HCT116 (cell line): Measurements from ENCODE around the gene PSMG3. TPM values are rescaled to one million over a fixed set of nuclear protein-coding genes. Genes with fewer than 3 reads are reported as not detected.

ENCODE experiments used
- ATAC-seq: fragments of 200-7000 bp; cut with Tn5 transposase; 2 replicates; pipeline ENCODE4 v1.9.1; 2020; ENCODE audit warnings: mild to moderate bottlenecking, moderate library complexity
- BruUV-seq: library from RNA; stranded (reverse); fragments of 400-500 nt; replicated peaks from 2 replicates; lab custom pipeline; 2021; lab: Mats Ljungman, UMichigan
- CTCF ChIA-PET: fragments of 300-600 bp; sonication (Branson Sonifier 250); formaldehyde crosslinking; loops from one replicate; lab custom pipeline; 2021; ENCODE audit warnings: antibody characterized with exemption; lab: Charles Lee
- POLR2A ChIA-PET: fragments of 300-600, 350-600 bp; sonication (Branson Sonifier 250); formaldehyde crosslinking; loops from one replicate; lab custom pipeline; 2021; ENCODE audit warnings: antibody characterized with exemption; lab: Charles Lee
- RAD21 ChIA-PET, 2 experiments: fragments of 300-600 bp; sonication (Branson Sonifier 250); formaldehyde crosslinking; loops; one replicate each; lab custom pipeline; 2023; ENCODE audit warnings: low total read pairs in 2 of 2; ENCODE audit not compliant: uncharacterized antibody in 2 of 2, unreplicated experiment in 2 of 2, low non-redundant PET in 1 of 2; lab: Charles Lee
- DNase-seq: peaks from one replicate; pipeline ENCODE4 v3.0.0-alpha.2; 2010; ENCODE audit warnings: low read depth, low spot score
- H2AFZ ChIP-seq: fragments of 200-600 bp; shearing (Covaris generic), sonication (generic); 2 replicates; pipeline ENCODE4 v1.6.1; 2017; ENCODE audit warnings: low read depth, mixed run types, mixed read lengths, antibody characterized with exemption, low read length; ENCODE audit not compliant: poor library complexity, severe bottlenecking
- H3K27ac ChIP-seq: 2 replicates; pipeline ENCODE4 v1.5.1; 2012; ENCODE audit warnings: low read depth, low read length
- H3K27me3 ChIP-seq: fragments of 200-600 bp; sonication (generic); 2 replicates; pipeline ENCODE4 v1.6.1; 2016; ENCODE audit warnings: mixed run types, low read length, mixed read lengths; ENCODE audit not compliant: insufficient read depth
- H3K36me3 ChIP-seq, 2 experiments: fragments of 200-500 bp in 1 of 2; fragments of 200-600 bp in 1 of 2; sonication (Bioruptor generic) in 1 of 2; sonication (generic) in 1 of 2; 2 replicates each; pipeline versions ENCODE4 v1.5.1 to v1.6.1; 2014 to 2016; ENCODE audit warnings: low read length in 2 of 2, inconsistent platforms in 1 of 2, mixed read lengths in 1 of 2, mixed run types in 1 of 2; ENCODE audit not compliant: insufficient read depth in 2 of 2, control insufficient read depth in 1 of 2
- H3K4me1 ChIP-seq, 2 experiments: fragments of 200-600 bp in 1 of 2; sonication (generic) in 1 of 2; 2 replicates each; pipeline versions ENCODE4 v1.5.1 to v1.6.1; 2012 to 2017; ENCODE audit warnings: low read length in 2 of 2, inconsistent platforms in 1 of 2, mild to moderate bottlenecking in 1 of 2, mixed read lengths in 1 of 2, mixed run types in 1 of 2, moderate library complexity in 1 of 2; ENCODE audit not compliant: insufficient read depth in 2 of 2, control insufficient read depth in 1 of 2
- H3K4me2 ChIP-seq: fragments of 200-600 bp; sonication (generic); 2 replicates; pipeline ENCODE4 v1.6.1; 2017; ENCODE audit warnings: mixed run types, low read length, mixed read lengths
- H3K4me3 ChIP-seq, 2 experiments: fragments of 200-600 bp in 1 of 2; sonication (generic) in 1 of 2; replicated peaks in 1 of 2; 2 replicates each; pipeline ENCODE4 v1.5.1; 2011 to 2016; ENCODE audit warnings: low read length in 2 of 2, control low read depth in 1 of 2, low read depth in 1 of 2, mild to moderate bottlenecking in 1 of 2, mixed read lengths in 1 of 2, mixed run types in 1 of 2
- H3K79me2 ChIP-seq: fragments of 200-600 bp; sonication (generic); 2 replicates; pipeline ENCODE4 v1.6.1; 2017; ENCODE audit warnings: mild to moderate bottlenecking, mixed run types, low read length, moderate library complexity, mixed read lengths; ENCODE audit not compliant: insufficient read depth
- H3K9ac ChIP-seq: fragments of 200-600 bp; sonication (generic); 2 replicates; pipeline ENCODE4 v1.6.1; 2016; ENCODE audit warnings: low read length, mixed read lengths
- H3K9me2 ChIP-seq: fragments of 200-600 bp; sonication (generic), shearing (Covaris generic); 2 replicates; pipeline ENCODE4 v1.6.1; 2017; ENCODE audit warnings: mixed run types, mild to moderate bottlenecking, moderate library complexity; ENCODE audit not compliant: insufficient read depth
- H3K9me3 ChIP-seq, 2 experiments: fragments of 200-500 bp in 1 of 2; fragments of 200-600 bp in 1 of 2; sonication (Bioruptor generic) in 1 of 2; sonication (generic) in 1 of 2; 2 replicates each; pipeline ENCODE4 v1.6.1; 2014 to 2017; ENCODE audit warnings: low read length in 2 of 2, mixed read lengths in 2 of 2, inconsistent platforms in 1 of 2, low read depth in 1 of 2, mild to moderate bottlenecking in 1 of 2, mixed run types in 1 of 2, moderate library complexity in 1 of 2; ENCODE audit not compliant: control insufficient read depth in 1 of 2, insufficient read depth in 1 of 2
- H4K20me1 ChIP-seq: fragments of 200-600 bp; sonication (generic), shearing (Covaris generic); 2 replicates; pipeline ENCODE4 v1.6.1; 2017; ENCODE audit warnings: mixed run types, mild to moderate bottlenecking, moderate library complexity; ENCODE audit not compliant: insufficient read depth
- EGR1 ChIP-seq: IDR thresholded peaks from 2 replicates; pipeline ENCODE4 v1.6.1; 2012; ENCODE audit warnings: low read depth
- ELF1 ChIP-seq: IDR thresholded peaks from 2 replicates; pipeline ENCODE4 v1.6.1; 2012; ENCODE audit warnings: low read depth, borderline replicate concordance
- EZH2 ChIP-seq: fragments of 200-600 bp; sonication (generic); IDR thresholded peaks from 2 replicates; pipeline ENCODE4 v1.6.1; 2017; ENCODE audit warnings: antibody characterized with exemption, mixed run types
- POLR2AphosphoS5 ChIP-seq: IDR thresholded peaks from 2 replicates; pipeline ENCODE4 v1.6.1; 2011; ENCODE audit warnings: mild to moderate bottlenecking, low read depth, low read length, moderate library complexity
- SP1 ChIP-seq: IDR thresholded peaks from 2 replicates; pipeline ENCODE4 v1.6.1; 2012; ENCODE audit warnings: low read depth
- SRF ChIP-seq: IDR thresholded peaks from 2 replicates; pipeline ENCODE4 v1.6.1; 2012; ENCODE audit warnings: low read depth
- TCF7L2 ChIP-seq: IDR thresholded peaks from 2 replicates; pipeline ENCODE4 v1.7.0; 2011; ENCODE audit warnings: borderline replicate concordance, inconsistent platforms; ENCODE audit not compliant: insufficient read depth, insufficient read length; ENCODE audit errors: extremely low read depth
- YY1 ChIP-seq: IDR thresholded peaks from 2 replicates; pipeline ENCODE4 v1.6.1; 2011; ENCODE audit warnings: low read length, low read depth, moderate library complexity, mild to moderate bottlenecking; ENCODE audit not compliant: insufficient replicate concordance; ENCODE audit errors: extremely low read depth
- ZFX ChIP-seq: fragments of 450-650 bp; IDR thresholded peaks from 2 replicates; pipeline ENCODE4 v1.6.1; 2017
- ZNF274 ChIP-seq: fragments of 200-500 bp; sonication (Bioruptor generic); IDR thresholded peaks from 2 replicates; pipeline ENCODE4 v1.6.1; 2014; ENCODE audit warnings: mild to moderate bottlenecking, low read depth, low read length, inconsistent platforms
- intact Hi-C: fragments of 100-400 bp; cut with micrococcal nuclease; formaldehyde crosslinking; loops from 2 replicates; pipeline ENCODE4 v1.10.0; 2022
- total RNA-seq: library from RNA; stranded (reverse); gene quantifications from one replicate; pipeline ENCODE4 v1.2.1, GENCODE V29; 2021; ENCODE audit not compliant: unreplicated experiment
- TF ChIP-seq, protein P1 (sequence below): IDR thresholded peaks from 2 replicates; pipeline ENCODE4 v1.6.1; 2011; ENCODE audit warnings: mild to moderate bottlenecking, low read length, moderate library complexity; ENCODE audit not compliant: insufficient replicate concordance; ENCODE audit errors: extremely low read depth
- TF ChIP-seq, protein P2 (sequence below): IDR thresholded peaks from 2 replicates; pipeline ENCODE4 v1.6.1; 2012; ENCODE audit warnings: low read depth
- TF ChIP-seq, protein P3 (sequence below): IDR thresholded peaks from 2 replicates; pipeline ENCODE4 v1.6.1; 2012
- TF ChIP-seq, protein P4 (sequence below): IDR thresholded peaks from 2 replicates; pipeline ENCODE4 v1.6.1; 2012

Gene PSMG3
- total RNA-seq, 1 experiment from 2014 or later: 60.9 TPM

DNA sequence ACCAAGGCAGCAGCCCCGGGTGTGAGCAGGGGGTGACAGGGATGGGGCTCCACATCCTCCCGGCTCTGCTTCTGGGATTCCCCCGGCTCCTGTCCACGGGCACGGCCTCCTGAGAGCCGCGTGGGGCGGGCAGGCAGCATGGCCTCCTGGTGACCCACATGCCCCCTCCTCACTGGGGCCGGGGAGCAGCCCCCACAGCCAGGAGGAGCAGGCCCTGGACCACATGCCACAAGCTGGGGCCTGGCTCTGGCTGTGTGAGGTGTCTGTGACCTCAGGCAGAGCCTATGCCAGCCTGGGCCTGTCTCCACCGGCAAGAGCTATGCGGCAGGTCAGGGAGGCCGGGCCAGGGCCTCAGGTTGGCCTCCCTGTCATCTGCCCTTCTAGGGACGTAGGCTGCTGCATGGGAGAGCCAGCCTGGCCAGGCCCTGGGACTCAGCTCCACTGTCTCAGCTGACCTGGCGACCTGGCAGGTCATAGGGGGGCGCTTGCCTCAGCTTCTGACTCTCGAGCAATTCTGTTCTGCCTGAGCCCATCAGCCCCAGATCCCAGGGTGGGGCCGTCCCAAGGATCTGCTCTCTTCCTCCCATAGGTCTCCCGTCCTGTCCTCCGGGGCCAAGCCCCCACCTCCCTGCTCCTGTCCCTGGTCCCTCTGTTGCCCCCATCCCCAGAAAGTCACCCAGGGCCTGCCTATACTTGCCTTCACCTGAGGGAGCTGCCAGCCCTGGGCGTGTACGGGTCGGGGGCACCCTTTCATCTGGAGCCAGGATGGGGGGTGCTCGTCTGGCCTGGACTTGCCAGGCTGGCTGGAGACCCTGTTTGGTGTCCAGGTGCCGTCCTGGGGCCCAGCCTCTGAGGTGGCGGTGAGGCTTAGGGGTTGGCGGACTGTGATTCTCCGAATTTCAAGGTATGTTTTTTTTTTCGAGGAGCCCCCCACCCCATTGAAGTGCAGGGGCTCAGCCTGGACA is 9.9 kb downstream of the PSMG3 start:
- no peak for ATAC-seq
- Histone ChIP-seq H4K20me1 (no peaks in the 10 kb centered on the region), H3K4me1 (peaks cover 34 to 66% of the 10 kb centered on the region in 2 experiments), H2AFZ (no peak overlapping the region), H3K27ac (peak overlapping the region; percentile 5; the same call in 1 of the 2 replicates), H3K9me3 (no peaks in the 10 kb centered on the region), H3K4me2 (no peak overlapping the region), H3K9ac (no peak overlapping the region), H3K36me3 (no peaks in the 10 kb centered on the region), H3K4me3 (no peak overlapping the region), H3K27me3 (no peaks in the 10 kb centered on the region), H3K79me2 (peaks cover 3% of the 10 kb centered on the region; the same call in 1 of the 2 replicates), H3K9me2 (no peaks in the 10 kb centered on the region)
- TF ChIP-seq EGR1 (no peak), ZFX (no peak), ELF1 (no peak), SRF (no peak), YY1 (no peak), SP1 (no peak), ZNF274 (no peak), POLR2AphosphoS5 (no peak), TCF7L2 (no peak), EZH2 (no peak)
- TF ChIP-seq, protein P1, sequence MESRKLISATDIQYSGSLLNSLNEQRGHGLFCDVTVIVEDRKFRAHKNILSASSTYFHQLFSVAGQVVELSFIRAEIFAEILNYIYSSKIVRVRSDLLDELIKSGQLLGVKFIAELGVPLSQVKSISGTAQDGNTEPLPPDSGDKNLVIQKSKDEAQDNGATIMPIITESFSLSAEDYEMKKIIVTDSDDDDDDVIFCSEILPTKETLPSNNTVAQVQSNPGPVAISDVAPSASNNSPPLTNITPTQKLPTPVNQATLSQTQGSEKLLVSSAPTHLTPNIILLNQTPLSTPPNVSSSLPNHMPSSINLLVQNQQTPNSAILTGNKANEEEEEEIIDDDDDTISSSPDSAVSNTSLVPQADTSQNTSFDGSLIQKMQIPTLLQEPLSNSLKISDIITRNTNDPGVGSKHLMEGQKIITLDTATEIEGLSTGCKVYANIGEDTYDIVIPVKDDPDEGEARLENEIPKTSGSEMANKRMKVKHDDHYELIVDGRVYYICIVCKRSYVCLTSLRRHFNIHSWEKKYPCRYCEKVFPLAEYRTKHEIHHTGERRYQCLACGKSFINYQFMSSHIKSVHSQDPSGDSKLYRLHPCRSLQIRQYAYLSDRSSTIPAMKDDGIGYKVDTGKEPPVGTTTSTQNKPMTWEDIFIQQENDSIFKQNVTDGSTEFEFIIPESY: no peak
- TF ChIP-seq, protein P2, sequence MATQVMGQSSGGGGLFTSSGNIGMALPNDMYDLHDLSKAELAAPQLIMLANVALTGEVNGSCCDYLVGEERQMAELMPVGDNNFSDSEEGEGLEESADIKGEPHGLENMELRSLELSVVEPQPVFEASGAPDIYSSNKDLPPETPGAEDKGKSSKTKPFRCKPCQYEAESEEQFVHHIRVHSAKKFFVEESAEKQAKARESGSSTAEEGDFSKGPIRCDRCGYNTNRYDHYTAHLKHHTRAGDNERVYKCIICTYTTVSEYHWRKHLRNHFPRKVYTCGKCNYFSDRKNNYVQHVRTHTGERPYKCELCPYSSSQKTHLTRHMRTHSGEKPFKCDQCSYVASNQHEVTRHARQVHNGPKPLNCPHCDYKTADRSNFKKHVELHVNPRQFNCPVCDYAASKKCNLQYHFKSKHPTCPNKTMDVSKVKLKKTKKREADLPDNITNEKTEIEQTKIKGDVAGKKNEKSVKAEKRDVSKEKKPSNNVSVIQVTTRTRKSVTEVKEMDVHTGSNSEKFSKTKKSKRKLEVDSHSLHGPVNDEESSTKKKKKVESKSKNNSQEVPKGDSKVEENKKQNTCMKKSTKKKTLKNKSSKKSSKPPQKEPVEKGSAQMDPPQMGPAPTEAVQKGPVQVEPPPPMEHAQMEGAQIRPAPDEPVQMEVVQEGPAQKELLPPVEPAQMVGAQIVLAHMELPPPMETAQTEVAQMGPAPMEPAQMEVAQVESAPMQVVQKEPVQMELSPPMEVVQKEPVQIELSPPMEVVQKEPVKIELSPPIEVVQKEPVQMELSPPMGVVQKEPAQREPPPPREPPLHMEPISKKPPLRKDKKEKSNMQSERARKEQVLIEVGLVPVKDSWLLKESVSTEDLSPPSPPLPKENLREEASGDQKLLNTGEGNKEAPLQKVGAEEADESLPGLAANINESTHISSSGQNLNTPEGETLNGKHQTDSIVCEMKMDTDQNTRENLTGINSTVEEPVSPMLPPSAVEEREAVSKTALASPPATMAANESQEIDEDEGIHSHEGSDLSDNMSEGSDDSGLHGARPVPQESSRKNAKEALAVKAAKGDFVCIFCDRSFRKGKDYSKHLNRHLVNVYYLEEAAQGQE: no peak
- TF ChIP-seq, protein P3, sequence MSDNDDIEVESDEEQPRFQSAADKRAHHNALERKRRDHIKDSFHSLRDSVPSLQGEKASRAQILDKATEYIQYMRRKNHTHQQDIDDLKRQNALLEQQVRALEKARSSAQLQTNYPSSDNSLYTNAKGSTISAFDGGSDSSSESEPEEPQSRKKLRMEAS: no peak
- TF ChIP-seq, protein P4, sequence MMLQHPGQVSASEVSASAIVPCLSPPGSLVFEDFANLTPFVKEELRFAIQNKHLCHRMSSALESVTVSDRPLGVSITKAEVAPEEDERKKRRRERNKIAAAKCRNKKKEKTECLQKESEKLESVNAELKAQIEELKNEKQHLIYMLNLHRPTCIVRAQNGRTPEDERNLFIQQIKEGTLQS: no peak
- no TSS peak for BruUV-seq
- no peak for DNase-seq
- ChIA-PET CTCF (interaction anchor here (1.6 kb wide), 1 partner anchor 367 kb away, joined by 5 read pairs; no protein-coding TSS in a partner anchor), RAD21 (no interaction called here), POLR2A (no interaction called here)
- intact Hi-C loops: no loop called here
